ENCODE results near the gene CLEC2B.

Gene CLEC2B

GRCh38 chr12:9827209-9827888, 41.8 kb downstream of the CLEC2B start, which contains the start of gene KLRF1 (continued):
- TF ChIP-seq ZNF280C (tag by site-specific recombination; IDR thresholded peaks at IDR 0.05): no peak
- no peak for TF ChIP-seq ZNF621 (tag by site-specific recombination; IDR thresholded peaks at IDR 0.05)
- no peak for TF ChIP-seq ZNF610 (tag by site-specific recombination; IDR thresholded peaks at IDR 0.05; ENCODE audit: borderline replicate concordance)
- TF ChIP-seq FEZF1 (tag by site-specific recombination; IDR thresholded peaks at IDR 0.05): no peak
- no peak for TF ChIP-seq ZNF214 (tag by site-specific recombination; IDR thresholded peaks at IDR 0.05; ENCODE audit: borderline replicate concordance)
- TF ChIP-seq ZNF280D (tag by site-specific recombination; IDR thresholded peaks at IDR 0.05): no peak
- TF ChIP-seq PATZ1 (tag by site-specific recombination; IDR thresholded peaks at IDR 0.05): no peak

GRCh38 chr12:9820281-9820930, 48.7 kb downstream of the CLEC2B start:
- POLR2A ChIA-PET: no interaction called here
- H3K27ac ChIP-seq (ENCODE audit: extremely low read depth, low read depth, low read length): no peak overlapping the region
- H3K36me3 ChIP-seq (ENCODE audit: control insufficient read depth in 2 of 2, insufficient read depth in 1 of 2, low read length in 2 of 2): no peaks in the 10 kb centered on the region
- H3K4me1 ChIP-seq (ENCODE audit: control insufficient read depth, insufficient read depth, low read length): no peaks in the 10 kb centered on the region
- no peaks in the 10 kb centered on the region for H3K9me3 ChIP-seq (ENCODE audit: control insufficient read depth, insufficient read depth, low read depth, low read length)
- CTCF ChIA-PET: interaction anchor here (0.8 kb wide), 1 partner anchor 69 kb away, joined by 6 read pairs; no protein-coding TSS in a partner anchor
- no peak for TF ChIP-seq ZBTB10 (tag by site-specific recombination; IDR thresholded peaks at IDR 0.05)
- no peak overlapping the region for H3K4me3 ChIP-seq (ENCODE audit: low read depth, low read length)
